WTC11 (cell line): ENCODE data around the gene NAA80. TPM values are rescaled to one million over a fixed set of nuclear protein-coding genes. Genes with fewer than 3 reads are reported as not detected.
A peak's percentile ranks its signal among the peaks of the same experiment; 100 is the strongest.

Experiments used
- ATAC-seq: fragments of 200-7000 bp; cut with Tn5 transposase; 2 replicates; pipeline ENCODE4 v1.10.0; 2021; ENCODE audit warnings: mild to moderate bottlenecking, moderate library complexity
- CTCF ChIA-PET: fragments of 300-600 bp; sonication (Branson Sonifier 250); formaldehyde crosslinking; loops from one replicate; lab custom pipeline; 2021; ENCODE audit warnings: antibody characterized with exemption; lab: Charles Lee
- POLR2A ChIA-PET: fragments of 350-600 bp; sonication (Branson Sonifier 250); formaldehyde crosslinking; loops from one replicate; lab custom pipeline; 2021; ENCODE audit warnings: antibody characterized with exemption; lab: Charles Lee
- DNase-seq: peaks from one replicate; pipeline ENCODE4 v3.0.0; 2021; ENCODE audit warnings: low spot score
- H3K27ac Mint-ChIP-seq: 2 replicates; pipeline ENCODE4 v1.8.0; 2021; ENCODE audit warnings: mixed read lengths
- H3K27me3 Mint-ChIP-seq: 2 replicates; pipeline ENCODE4 v1.8.0; 2021; ENCODE audit warnings: low read depth, mild to moderate bottlenecking, moderate library complexity, mixed read lengths
- H3K36me3 Mint-ChIP-seq: 2 replicates; pipeline ENCODE4 v1.8.0; 2021; ENCODE audit warnings: mixed read lengths
- H3K4me1 Mint-ChIP-seq: 2 replicates; pipeline ENCODE4 v1.8.0; 2022; ENCODE audit warnings: mixed read lengths
- H3K4me3 Mint-ChIP-seq: 2 replicates; pipeline ENCODE4 v1.8.0; 2021; ENCODE audit warnings: mild to moderate bottlenecking, moderate library complexity, mixed read lengths
- H3K9me3 Mint-ChIP-seq: 2 replicates; pipeline ENCODE4 v1.8.0; 2021; ENCODE audit warnings: mixed read lengths
- AFF4 ChIP-seq: sonication (generic); formaldehyde crosslinking; IDR thresholded peaks from 2 replicates; pipeline ENCODE4 v1.8.1; 2023; ENCODE audit warnings: mild to moderate bottlenecking, missing genetic modification reagents, borderline replicate concordance
- CDX4 ChIP-seq: fragments of 250-450 bp; sonication (Bioruptor Pico); IDR thresholded peaks from 2 replicates; pipeline ENCODE4 v1.9.0; 2021; ENCODE audit warnings: moderate library complexity, mild to moderate bottlenecking, inconsistent platforms, borderline replicate concordance
- FOXK1 ChIP-seq: sonication (generic); formaldehyde crosslinking; IDR thresholded peaks from 2 replicates; pipeline ENCODE4 v1.8.0; 2022; ENCODE audit warnings: mild to moderate bottlenecking, moderate library complexity, missing genetic modification reagents
- IRF1 ChIP-seq: sonication (generic); formaldehyde crosslinking; IDR thresholded peaks from 2 replicates; pipeline ENCODE4 v1.8.0; 2023; ENCODE audit warnings: missing genetic modification reagents
- NFYB ChIP-seq: sonication (generic); formaldehyde crosslinking; conservative IDR thresholded peaks from 2 replicates; pipeline ENCODE4 v1.8.0; 2022; ENCODE audit warnings: low read depth, missing genetic modification reagents
- OVOL2 ChIP-seq: fragments of 250-450 bp; sonication (Bioruptor Pico); IDR thresholded peaks from 2 replicates; pipeline ENCODE4 v1.9.0; 2021; ENCODE audit warnings: mild to moderate bottlenecking, borderline replicate concordance
- PREB ChIP-seq: sonication (generic); formaldehyde crosslinking; IDR thresholded peaks from 2 replicates; pipeline ENCODE4 v1.8.1; 2022; ENCODE audit warnings: mild to moderate bottlenecking, missing genetic modification reagents, moderate library complexity, borderline replicate concordance
- SMAD3 ChIP-seq: sonication (generic); formaldehyde crosslinking; IDR thresholded peaks from 2 replicates; pipeline ENCODE4 v1.8.0; 2022; ENCODE audit warnings: missing genetic modification reagents, mild to moderate bottlenecking, borderline replicate concordance
- TP53 ChIP-seq: sonication (generic); formaldehyde crosslinking; IDR thresholded peaks from 2 replicates; pipeline ENCODE4 v1.8.1; 2023; ENCODE audit warnings: mild to moderate bottlenecking, missing genetic modification reagents
- ZMAT4 ChIP-seq: fragments of 250-450 bp; sonication (Bioruptor Pico); IDR thresholded peaks from 2 replicates; pipeline ENCODE4 v1.9.0; 2021; ENCODE audit warnings: mild to moderate bottlenecking
- ZNF263 ChIP-seq: sonication (generic); formaldehyde crosslinking; IDR thresholded peaks from 2 replicates; pipeline ENCODE4 v1.8.1; 2022; ENCODE audit warnings: low read depth, mild to moderate bottlenecking, moderate library complexity, missing genetic modification reagents
- ZNF416 ChIP-seq: fragments of 250-450 bp; sonication (Bioruptor Pico); IDR thresholded peaks from 2 replicates; pipeline ENCODE4 v1.9.0; 2021; ENCODE audit warnings: mild to moderate bottlenecking, inconsistent platforms
- ZNF425 ChIP-seq: fragments of 250-450 bp; sonication (Bioruptor Pico); conservative IDR thresholded peaks from 2 replicates; pipeline ENCODE4 v1.9.0; 2021; ENCODE audit warnings: mild to moderate bottlenecking
- ZNF512 ChIP-seq: sonication (generic); formaldehyde crosslinking; IDR thresholded peaks from 2 replicates; pipeline ENCODE4 v1.8.1; 2022; ENCODE audit warnings: missing genetic modification reagents, borderline replicate concordance
- ZNF671 ChIP-seq: fragments of 250-450 bp; sonication (Bioruptor Pico); IDR thresholded peaks from 2 replicates; pipeline ENCODE4 v1.8.0; 2021; ENCODE audit warnings: mild to moderate bottlenecking
- total RNA-seq: library from RNA; stranded (reverse); gene quantifications from 3 replicates; pipeline ENCODE4 v1.2.3, GENCODE V29; 2021
- TF ChIP-seq, protein P1 (sequence below): sonication (generic); formaldehyde crosslinking; IDR thresholded peaks from 2 replicates; pipeline ENCODE4 v1.8.0; 2022; ENCODE audit warnings: mild to moderate bottlenecking, missing genetic modification reagents
- TF ChIP-seq, protein P2 (sequence below): sonication (generic); formaldehyde crosslinking; IDR thresholded peaks from 2 replicates; pipeline ENCODE4 v1.8.0; 2022; ENCODE audit warnings: missing genetic modification reagents

The NAA80 gene
- total RNA-seq, 1 experiment from 2014 or later, result 17.3 TPM

GRCh38 chr3:50333744-50334328 lies 34.6 kb upstream of the NAA80 start:
- no peak overlapping the region for H3K4me3 Mint-ChIP-seq
- H3K9me3 Mint-ChIP-seq, result no peaks in the 10 kb centered on the region
- TF ChIP-seq SMAD3 (CRISPR knock-in tag), result no peak
- TF ChIP-seq ZNF263 (CRISPR knock-in tag), result no peak
- no peak for TF ChIP-seq ZNF671 (CRISPR knock-in tag)
- TF ChIP-seq, protein P1, sequence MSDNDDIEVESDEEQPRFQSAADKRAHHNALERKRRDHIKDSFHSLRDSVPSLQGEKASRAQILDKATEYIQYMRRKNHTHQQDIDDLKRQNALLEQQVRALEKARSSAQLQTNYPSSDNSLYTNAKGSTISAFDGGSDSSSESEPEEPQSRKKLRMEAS, result no peak
- TF ChIP-seq, protein P2, sequence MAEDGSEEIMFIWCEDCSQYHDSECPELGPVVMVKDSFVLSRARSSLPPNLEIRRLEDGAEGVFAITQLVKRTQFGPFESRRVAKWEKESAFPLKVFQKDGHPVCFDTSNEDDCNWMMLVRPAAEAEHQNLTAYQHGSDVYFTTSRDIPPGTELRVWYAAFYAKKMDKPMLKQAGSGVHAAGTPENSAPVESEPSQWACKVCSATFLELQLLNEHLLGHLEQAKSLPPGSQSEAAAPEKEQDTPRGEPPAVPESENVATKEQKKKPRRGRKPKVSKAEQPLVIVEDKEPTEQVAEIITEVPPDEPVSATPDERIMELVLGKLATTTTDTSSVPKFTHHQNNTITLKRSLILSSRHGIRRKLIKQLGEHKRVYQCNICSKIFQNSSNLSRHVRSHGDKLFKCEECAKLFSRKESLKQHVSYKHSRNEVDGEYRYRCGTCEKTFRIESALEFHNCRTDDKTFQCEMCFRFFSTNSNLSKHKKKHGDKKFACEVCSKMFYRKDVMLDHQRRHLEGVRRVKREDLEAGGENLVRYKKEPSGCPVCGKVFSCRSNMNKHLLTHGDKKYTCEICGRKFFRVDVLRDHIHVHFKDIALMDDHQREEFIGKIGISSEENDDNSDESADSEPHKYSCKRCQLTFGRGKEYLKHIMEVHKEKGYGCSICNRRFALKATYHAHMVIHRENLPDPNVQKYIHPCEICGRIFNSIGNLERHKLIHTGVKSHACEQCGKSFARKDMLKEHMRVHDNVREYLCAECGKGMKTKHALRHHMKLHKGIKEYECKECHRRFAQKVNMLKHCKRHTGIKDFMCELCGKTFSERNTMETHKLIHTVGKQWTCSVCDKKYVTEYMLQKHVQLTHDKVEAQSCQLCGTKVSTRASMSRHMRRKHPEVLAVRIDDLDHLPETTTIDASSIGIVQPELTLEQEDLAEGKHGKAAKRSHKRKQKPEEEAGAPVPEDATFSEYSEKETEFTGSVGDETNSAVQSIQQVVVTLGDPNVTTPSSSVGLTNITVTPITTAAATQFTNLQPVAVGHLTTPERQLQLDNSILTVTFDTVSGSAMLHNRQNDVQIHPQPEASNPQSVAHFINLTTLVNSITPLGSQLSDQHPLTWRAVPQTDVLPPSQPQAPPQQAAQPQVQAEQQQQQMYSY (CRISPR knock-in tag), result no peak
- no peak for TF ChIP-seq ZNF425 (CRISPR knock-in tag)
- no peak for TF ChIP-seq CDX4 (CRISPR knock-in tag)
- TF ChIP-seq ZMAT4 (CRISPR knock-in tag), result no peak
- no peak for TF ChIP-seq ZNF512 (CRISPR knock-in tag)
- no peak for TF ChIP-seq OVOL2 (CRISPR knock-in tag)
- TF ChIP-seq AFF4 (CRISPR knock-in tag), result no peak
- no peak for TF ChIP-seq PREB
- TF ChIP-seq ZNF416 (CRISPR knock-in tag), result no peak
- TF ChIP-seq FOXK1, result no peak
- no peak for TF ChIP-seq TP53
- no peak for TF ChIP-seq NFYB (CRISPR knock-in tag)
- no peak for TF ChIP-seq IRF1 (CRISPR knock-in tag)
- H3K36me3 Mint-ChIP-seq, result peaks cover 24% of the 10 kb centered on the region
- ChIA-PET CTCF (no interaction called here), POLR2A (no interaction called here)
- DNase-seq (no peak), ATAC-seq (no peak)
- peak overlapping the region; percentile 36 for H3K27ac Mint-ChIP-seq
- H3K27me3 Mint-ChIP-seq, result peaks cover 10% of the 10 kb centered on the region
- H3K4me1 Mint-ChIP-seq, result peaks cover 20% of the 10 kb centered on the region
